H1 (cell line): ENCODE measurements around the gene GPC6. TPM values are rescaled to one million over a fixed set of nuclear protein-coding genes. Genes with fewer than 3 reads are reported as not detected.

Experiments
- CTCF ChIA-PET: fragments of 300-600 bp; sonication (Branson Sonifier 250); formaldehyde crosslinking; loops from one replicate; lab custom pipeline; 2021; ENCODE audit not compliant: partially characterized antibody; lab: Charles Lee
- POLR2A ChIA-PET: fragments of 300-600 bp; sonication (Branson Sonifier 250); formaldehyde crosslinking; loops from one replicate; lab custom pipeline; 2021; ENCODE audit warnings: inconsistent platforms; ENCODE audit not compliant: partially characterized antibody; lab: Charles Lee
- DNase-seq, 2 experiments: peaks; one replicate each; pipeline versions ENCODE4 v3.0.0 to v3.0.0-alpha.2; 2010 to 2022; ENCODE audit warnings: low spot score in 2 of 2, low read depth in 1 of 2, mixed read lengths in 1 of 2
- FAIRE-seq: peaks from 2 replicates; lab custom pipeline; 2011; peaks lifted over from hg19 to GRCh38; lab: Jason Lieb, UNC
- H2AFZ ChIP-seq: 2 replicates; pipeline ENCODE4 v1.8.1; 2012; ENCODE audit warnings: low read length, inconsistent platforms
- H2AK5ac ChIP-seq: 2 replicates; pipeline ENCODE4 v1.6.1; 2013; ENCODE audit warnings: low read depth, low read length
- H2BK120ac ChIP-seq: replicated peaks from 2 replicates; pipeline ENCODE3; 2013; ENCODE audit warnings: low read depth, low read length, inconsistent platforms
- H2BK12ac ChIP-seq: 2 replicates; pipeline ENCODE4 v1.6.1; 2013; ENCODE audit warnings: low read depth, low read length
- H2BK15ac ChIP-seq: 2 replicates; pipeline ENCODE4 v1.6.1; 2013; ENCODE audit warnings: low read length
- H2BK20ac ChIP-seq: 2 replicates; pipeline ENCODE4 v1.6.1; 2013; ENCODE audit warnings: low read length
- H2BK5ac ChIP-seq: 2 replicates; pipeline ENCODE4 v1.6.1; 2013; ENCODE audit warnings: low read depth, low read length
- H3K14ac ChIP-seq: 2 replicates; pipeline ENCODE4 v1.6.1; 2013; ENCODE audit warnings: inconsistent platforms; ENCODE audit not compliant: insufficient read length
- H3K18ac ChIP-seq: 2 replicates; pipeline ENCODE4 v1.6.1; 2013; ENCODE audit warnings: low read length; ENCODE audit errors: extremely low read depth
- H3K23ac ChIP-seq: 2 replicates; pipeline ENCODE4 v1.6.1; 2013; ENCODE audit warnings: inconsistent platforms; ENCODE audit not compliant: insufficient read length
- H3K23me2 ChIP-seq: 2 replicates; pipeline ENCODE4 v1.6.1; 2013; ENCODE audit warnings: low read depth, low read length
- H3K27ac ChIP-seq: 2 replicates; pipeline ENCODE4 v1.6.1; 2011; ENCODE audit warnings: low read depth, low read length, inconsistent platforms
- H3K27me3 ChIP-seq, 4 experiments: replicated peaks in 1 of 4; 1 replicate in 1 of 4; 2 replicates in 3 of 4; pipeline versions ENCODE4 v1.6.1 to v1.8.1; 2011 to 2013; ENCODE audit warnings: low read length in 3 of 4, mild to moderate bottlenecking in 3 of 4, inconsistent platforms in 2 of 4, mixed read lengths in 2 of 4, moderate library complexity in 1 of 4; ENCODE audit not compliant: control insufficient read depth in 3 of 4, insufficient read depth in 3 of 4; ENCODE audit errors: extremely low read depth in 1 of 4
- H3K36me3 ChIP-seq, 4 experiments: 2 replicates each; pipeline versions ENCODE4 v1.6.1 to v1.8.1; 2011 to 2013; ENCODE audit warnings: mild to moderate bottlenecking in 4 of 4, low read length in 3 of 4, moderate library complexity in 2 of 4, control low read depth in 1 of 4, inconsistent platforms in 1 of 4; ENCODE audit not compliant: insufficient read depth in 4 of 4, control insufficient read depth in 2 of 4
- H3K4ac ChIP-seq: replicated peaks from 2 replicates; pipeline ENCODE3; 2013; ENCODE audit warnings: low read length, low read depth, mixed read lengths, inconsistent platforms; ENCODE audit not compliant: insufficient read length
- H3K4me1 ChIP-seq, 4 experiments: replicated peaks in 1 of 4; 1 replicate in 1 of 4; 2 replicates in 3 of 4; pipeline versions ENCODE4 v1.6.1 to v1.8.1; 2011 to 2013; ENCODE audit warnings: low read length in 3 of 4, inconsistent platforms in 2 of 4, mixed read lengths in 1 of 4; ENCODE audit not compliant: insufficient read depth in 4 of 4, control insufficient read depth in 3 of 4
- H3K4me2 ChIP-seq, 2 experiments: 2 replicates each; pipeline versions ENCODE4 v1.6.1 to v1.8.1; 2011 to 2013; ENCODE audit warnings: low read depth in 2 of 2, low read length in 2 of 2, control low read depth in 1 of 2, inconsistent platforms in 1 of 2, mild to moderate bottlenecking in 1 of 2; ENCODE audit not compliant: insufficient read depth in 1 of 2
- H3K4me3 ChIP-seq, 4 experiments: fragments of 200-600, 300-600 bp in 1 of 4; sonication (generic), shearing (Covaris generic), sonication (Bioruptor Twin) in 1 of 4; 2 replicates each; pipeline versions ENCODE4 v1.5.1 to v1.8.1; 2011 to 2016; ENCODE audit warnings: low read length in 4 of 4, low read depth in 3 of 4, control low read depth in 2 of 4, inconsistent platforms in 2 of 4, mild to moderate bottlenecking in 2 of 4, mixed read lengths in 1 of 4, moderate library complexity in 1 of 4; ENCODE audit not compliant: insufficient read depth in 2 of 4; ENCODE audit errors: extremely low read depth in 1 of 4
- H3K56ac ChIP-seq: replicated peaks from 2 replicates; pipeline ENCODE3; 2013; ENCODE audit warnings: low read depth, mild to moderate bottlenecking, mixed read lengths, low read length, inconsistent platforms; ENCODE audit not compliant: insufficient read length
- H3K79me1 ChIP-seq: 2 replicates; pipeline ENCODE4 v1.6.1; 2013; ENCODE audit warnings: low read depth, low read length, control low read depth
- H3K79me2 ChIP-seq, 2 experiments: 2 replicates each; pipeline versions ENCODE4 v1.6.1 to v1.8.1; 2012 to 2013; ENCODE audit warnings: low read length in 2 of 2, mild to moderate bottlenecking in 2 of 2, inconsistent platforms in 1 of 2; ENCODE audit not compliant: insufficient read depth in 2 of 2, control insufficient read depth in 1 of 2
- H3K9ac ChIP-seq, 4 experiments: replicated peaks in 1 of 4; 1 replicate in 1 of 4; 2 replicates in 3 of 4; pipeline versions ENCODE4 v1.6.1 to v1.8.1; 2011 to 2013; ENCODE audit warnings: low read depth in 3 of 4, low read length in 3 of 4, control low read depth in 2 of 4, mild to moderate bottlenecking in 2 of 4, moderate library complexity in 2 of 4, inconsistent platforms in 1 of 4; ENCODE audit errors: extremely low read depth in 1 of 4
- H3K9me3 ChIP-seq, 2 experiments: 2 replicates each; pipeline versions ENCODE4 v1.6.1 to v1.8.1; 2012 to 2013; ENCODE audit warnings: mild to moderate bottlenecking in 2 of 2, moderate library complexity in 2 of 2, control low read depth in 1 of 2, inconsistent platforms in 1 of 2, low read depth in 1 of 2, low read length in 1 of 2, mixed read lengths in 1 of 2; ENCODE audit not compliant: insufficient read depth in 2 of 2
- H4K20me1 ChIP-seq, 2 experiments: replicated peaks in 1 of 2; 2 replicates each; pipeline versions ENCODE3 to v1.8.1; 2011 to 2013; ENCODE audit warnings: inconsistent platforms in 2 of 2, low read length in 2 of 2, mild to moderate bottlenecking in 1 of 2; ENCODE audit not compliant: insufficient read depth in 2 of 2, control insufficient read depth in 1 of 2
- H4K5ac ChIP-seq: 2 replicates; pipeline ENCODE4 v1.6.1; 2013; ENCODE audit warnings: low read length, low read depth, mixed read lengths, inconsistent platforms; ENCODE audit not compliant: insufficient read length
- H4K8ac ChIP-seq: 2 replicates; pipeline ENCODE4 v1.8.0; 2013; ENCODE audit warnings: mild to moderate bottlenecking, moderate library complexity, low read length, inconsistent platforms; ENCODE audit not compliant: insufficient read depth; ENCODE audit errors: extremely low read depth
- H4K91ac ChIP-seq: replicated peaks from 2 replicates; pipeline ENCODE3; 2013; ENCODE audit warnings: low read length, mixed read lengths, inconsistent platforms; ENCODE audit not compliant: insufficient read length
- MAFK ChIP-seq: IDR thresholded peaks from 2 replicates; pipeline ENCODE4 v1.6.1; 2012; ENCODE audit warnings: low read depth, mild to moderate bottlenecking, improper control_type of control experiment, low read length
- RFX5 ChIP-seq: IDR thresholded peaks from 2 replicates; pipeline ENCODE4 v1.6.1; 2011; ENCODE audit warnings: low read depth, low read length, improper control_type of control experiment, borderline replicate concordance
- WGBS, 2 experiments: shearing (Covaris generic) in 1 of 2; methylation state at CpG; one replicate each; pipeline versions ENCODE4 v1.1.6 to v1.1.7; 2013 to 2015; ENCODE audit warnings: low lambda C conversion rate in 2 of 2, mixed read lengths in 2 of 2, inconsistent platforms in 1 of 2, low coverage in 1 of 2, missing lambda C conversion rate in 1 of 2; ENCODE audit not compliant: insufficient replicate concordance in 2 of 2, insufficient coverage in 1 of 2, insufficient read length in 1 of 2; ENCODE audit errors: extremely low coverage in 1 of 2, missing lambda C conversion rate in 1 of 2; 5-methylcytosine and 5-hydroxymethylcytosine counted together
- polyA plus RNA-seq, 7 experiments: library from polyadenylated mRNA; depleted of rRNA in 3 of 7; stranded (reverse) in 5 of 7; unstranded in 2 of 7; fragments of >200 nt in 5 of 7; fragments of 200-250 nt in 2 of 7; gene quantifications; 1 replicate in 5 of 7; 2 replicates in 1 of 7; 4 replicates in 1 of 7; pipeline versions ENCODE4 v1.2.1 to v1.2.3, GENCODE V29; 2011 to 2013; ENCODE audit warnings: missing spikeins in 2 of 7, mixed read lengths in 2 of 7
- total RNA-seq: library from RNA; stranded (reverse); fragmentation: NEBNext Ultra II Directional; extraction: Animal tissue kit (Norgen Biotek cat#: 25700); gene quantifications from 2 replicates; pipeline ENCODE4 v1.2.1, GENCODE V29; 2021

The GPC6 gene
- total and polyA plus RNA-seq, 2 of the 8 experiments (the other 6 are each of a cell fraction or from before 2014, with no cell fraction given): 5.4 to 12.0 TPM

DNA sequence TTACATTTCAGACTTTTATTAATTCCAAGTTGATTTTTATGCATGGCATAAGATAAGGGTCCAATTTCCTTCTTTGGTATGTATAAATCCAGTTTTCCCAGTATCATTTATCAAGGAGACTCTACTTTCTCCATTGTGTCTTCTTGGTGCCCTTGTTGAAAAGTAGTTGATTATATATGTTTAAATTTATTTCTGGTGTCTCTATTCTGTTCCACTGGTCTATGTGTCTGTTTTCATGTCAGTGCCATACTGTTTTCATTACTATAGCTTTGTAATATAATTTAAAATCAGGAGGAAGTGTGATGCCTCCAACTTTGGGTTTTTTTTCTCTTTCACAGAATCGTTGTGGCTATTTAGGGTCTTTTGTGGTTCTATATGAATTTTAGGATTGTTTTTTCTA lies 1019.9 kb downstream of the GPC6 start:
- H3K23ac ChIP-seq: no peak overlapping the region
- no peak overlapping the region for H2BK15ac ChIP-seq
- H4K5ac ChIP-seq: no peak overlapping the region
- H3K14ac ChIP-seq: no peak overlapping the region
- FAIRE-seq (no peak), DNase-seq (no peak)
- H3K36me3 ChIP-seq: no peaks in the 10 kb centered on the region
- H3K4ac ChIP-seq: no peak overlapping the region
- H3K79me2 ChIP-seq: no peaks in the 10 kb centered on the region
- no peak overlapping the region for H3K27ac ChIP-seq
- TF ChIP-seq RFX5: no peak
- TF ChIP-seq MAFK: no peak
- no peaks in the 10 kb centered on the region for H3K4me1 ChIP-seq
- no peak overlapping the region for H3K18ac ChIP-seq
- no peak overlapping the region for H2BK12ac ChIP-seq
- H3K56ac ChIP-seq: no peak overlapping the region
- H3K79me1 ChIP-seq: no peaks in the 10 kb centered on the region
- no peaks in the 10 kb centered on the region for H4K20me1 ChIP-seq
- H2AFZ ChIP-seq: no peak overlapping the region
- POLR2A ChIA-PET: no interaction called here
- CTCF ChIA-PET: interaction anchor here (0.7 kb wide), 1 partner anchor 270 kb away, joined by 3 read pairs; no protein-coding TSS in a partner anchor
- H3K9me3 ChIP-seq: no peaks in the 10 kb centered on the region
- no peak overlapping the region for H2AK5ac ChIP-seq
- no peaks in the 10 kb centered on the region for H3K23me2 ChIP-seq
- no peak overlapping the region for H3K9ac ChIP-seq
- H3K4me3 ChIP-seq: no peak overlapping the region
- no peak overlapping the region for H3K4me2 ChIP-seq
- WGBS, 2 experiments: 94% methylated on average over 1 of the region's 1 CpG; no CpG with 5 or more reads in 1 of the 2 experiments
- no peak overlapping the region for H4K8ac ChIP-seq
- H3K27me3 ChIP-seq: no peaks in the 10 kb centered on the region
- no peak overlapping the region for H4K91ac ChIP-seq
- no peak overlapping the region for H2BK20ac ChIP-seq
- no peak overlapping the region for H2BK120ac ChIP-seq
- no peak overlapping the region for H2BK5ac ChIP-seq
